Choroid plexus epithelial cell (primary cell): Measurements from ENCODE around the gene SLC23A1.
"Not testable (repeated sequence)": the region's sequence is repeated elsewhere in the genome, so short reads cannot be mapped to it uniquely, and the experiment has no call there.

Experiments
- DNase-seq: peaks from one replicate; pipeline ENCODE4 v3.0.0-alpha.2; 2010; ENCODE audit warnings: low read depth
- H3K4me3 ChIP-seq: 2 replicates; pipeline ENCODE4 v1.5.1; 2011; ENCODE audit warnings: low read depth, mild to moderate bottlenecking, control low read depth, low read length, moderate library complexity
- TF ChIP-seq, protein P1 (sequence below): conservative IDR thresholded peaks from 2 replicates; pipeline ENCODE4 v1.5.1; 2011; ENCODE audit warnings: low read depth, mild to moderate bottlenecking, control low read depth, inconsistent platforms, low read length, moderate library complexity

SLC23A1 gene

DNA sequence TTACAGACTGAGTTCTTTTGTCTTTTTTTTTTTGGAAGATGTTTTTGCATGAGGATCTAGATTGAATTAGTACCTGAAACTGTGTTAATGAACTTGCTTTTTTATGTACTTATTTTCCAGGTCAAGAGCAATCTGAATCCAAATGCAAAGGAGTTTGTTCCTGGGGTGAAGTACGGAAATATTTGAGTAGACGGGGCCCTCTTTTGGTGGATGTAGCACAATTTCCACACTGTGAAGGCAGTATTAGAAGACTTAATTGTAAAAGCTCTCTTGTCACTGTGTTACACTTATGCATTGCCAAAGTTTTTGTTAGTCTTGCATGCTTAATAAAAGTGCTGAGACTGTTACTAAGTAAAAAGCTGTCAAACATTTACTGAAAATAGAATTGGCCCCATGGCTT is 14.5 kb downstream of the SLC23A1 start:
- peak; percentile 45 for DNase-seq
- H3K4me3 ChIP-seq = no peak overlapping the region
- TF ChIP-seq, protein P1, sequence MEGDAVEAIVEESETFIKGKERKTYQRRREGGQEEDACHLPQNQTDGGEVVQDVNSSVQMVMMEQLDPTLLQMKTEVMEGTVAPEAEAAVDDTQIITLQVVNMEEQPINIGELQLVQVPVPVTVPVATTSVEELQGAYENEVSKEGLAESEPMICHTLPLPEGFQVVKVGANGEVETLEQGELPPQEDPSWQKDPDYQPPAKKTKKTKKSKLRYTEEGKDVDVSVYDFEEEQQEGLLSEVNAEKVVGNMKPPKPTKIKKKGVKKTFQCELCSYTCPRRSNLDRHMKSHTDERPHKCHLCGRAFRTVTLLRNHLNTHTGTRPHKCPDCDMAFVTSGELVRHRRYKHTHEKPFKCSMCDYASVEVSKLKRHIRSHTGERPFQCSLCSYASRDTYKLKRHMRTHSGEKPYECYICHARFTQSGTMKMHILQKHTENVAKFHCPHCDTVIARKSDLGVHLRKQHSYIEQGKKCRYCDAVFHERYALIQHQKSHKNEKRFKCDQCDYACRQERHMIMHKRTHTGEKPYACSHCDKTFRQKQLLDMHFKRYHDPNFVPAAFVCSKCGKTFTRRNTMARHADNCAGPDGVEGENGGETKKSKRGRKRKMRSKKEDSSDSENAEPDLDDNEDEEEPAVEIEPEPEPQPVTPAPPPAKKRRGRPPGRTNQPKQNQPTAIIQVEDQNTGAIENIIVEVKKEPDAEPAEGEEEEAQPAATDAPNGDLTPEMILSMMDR = peak; percentile 18

DNA sequence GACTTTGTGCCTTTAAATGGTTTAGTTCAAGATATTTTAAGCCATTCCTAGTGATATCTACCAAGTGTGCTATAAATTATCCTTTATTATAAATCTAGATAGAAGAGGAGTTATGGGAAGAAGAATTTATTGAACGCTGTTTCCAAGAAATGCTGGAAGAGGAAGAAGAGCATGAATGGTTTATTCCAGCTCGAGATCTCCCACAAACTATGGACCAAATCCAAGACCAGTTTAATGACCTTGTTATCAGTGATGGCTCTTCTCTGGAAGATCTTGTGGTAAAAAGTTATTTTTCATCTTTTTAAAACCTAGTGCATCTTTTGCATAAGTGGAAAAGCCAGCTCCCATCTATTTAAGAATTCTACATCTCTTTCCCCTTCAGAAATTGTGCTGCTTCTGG is 18.6 kb downstream of the SLC23A1 start:
- no peak overlapping the region for H3K4me3 ChIP-seq
- no peak for DNase-seq
- TF ChIP-seq, protein P1 = no peak

DNA sequence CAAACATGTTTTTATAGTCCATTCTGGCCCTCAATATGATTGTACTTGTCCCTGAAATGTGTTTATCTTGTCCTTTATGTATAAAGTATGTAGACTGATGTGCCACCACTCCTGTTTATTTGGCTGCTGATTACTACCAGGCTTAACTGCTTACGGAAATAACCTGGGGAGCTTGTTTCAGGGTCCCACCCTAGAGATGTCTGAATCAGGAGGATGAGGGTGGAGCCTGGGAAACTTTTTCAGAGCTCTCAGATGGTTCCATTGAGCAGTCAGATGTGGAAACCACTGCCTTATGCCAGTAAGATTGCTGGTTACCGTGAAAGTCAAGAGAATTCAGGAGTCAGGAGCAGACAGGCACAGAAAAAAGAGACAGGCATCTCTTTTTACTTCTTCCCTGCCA is 19.2 kb downstream of the SLC23A1 start:
- TF ChIP-seq, protein P1 = no peak
- DNase-seq = no peak
- H3K4me3 ChIP-seq = no peak overlapping the region

DNA sequence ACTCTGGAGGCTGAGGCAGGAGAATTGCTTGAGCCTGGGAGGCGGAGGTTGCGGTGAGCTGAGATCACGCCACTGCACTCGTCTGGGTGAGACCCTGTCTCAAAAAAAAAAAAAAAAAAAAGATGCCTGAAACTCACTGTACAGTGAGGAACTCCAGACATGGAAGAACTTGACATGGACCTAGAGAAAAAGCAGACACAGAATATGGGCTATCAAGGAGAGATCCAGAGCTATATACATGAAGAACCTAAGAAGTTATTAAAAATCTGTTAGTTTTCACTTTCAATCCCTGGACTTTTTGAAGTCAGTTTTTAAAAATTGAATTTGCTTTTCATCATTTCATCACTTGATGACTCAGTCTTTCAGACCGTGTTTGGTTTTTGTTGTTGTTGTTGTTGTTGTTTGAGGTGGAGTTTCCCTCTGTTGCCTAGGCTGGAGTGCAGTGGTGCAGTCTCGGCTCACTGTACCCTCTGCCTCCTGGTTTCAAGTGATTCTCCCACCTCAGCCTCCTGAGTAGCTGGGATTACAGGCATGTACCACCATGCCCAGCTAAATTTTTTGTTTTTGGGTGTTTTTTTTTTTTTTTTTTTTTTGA is 21.2 kb downstream of the SLC23A1 start:
- no peak for DNase-seq
- H3K4me3 ChIP-seq = no peak overlapping the region
- TF ChIP-seq, protein P1 = no peak

DNA sequence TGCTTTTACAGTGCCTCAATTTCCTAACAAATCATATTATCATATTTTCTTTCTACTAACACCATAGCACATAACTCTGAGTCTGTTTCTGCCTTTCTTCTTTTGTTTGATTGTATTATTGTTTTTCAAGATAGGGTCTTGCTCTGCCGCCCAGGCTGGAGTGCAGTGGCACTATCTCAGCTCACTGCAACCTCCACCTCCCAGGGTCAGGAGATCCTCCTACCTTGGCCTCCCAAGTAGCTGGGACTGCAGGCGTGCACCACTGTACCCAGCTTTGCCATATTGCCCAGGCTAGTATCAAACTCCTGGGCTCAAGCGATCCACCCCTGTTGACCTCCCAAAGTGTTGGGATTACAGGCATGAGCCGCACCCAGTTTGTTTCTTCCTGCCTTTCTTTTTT is 22.7 kb downstream of the SLC23A1 start:
- H3K4me3 ChIP-seq = no peak overlapping the region
- no peak for DNase-seq
- TF ChIP-seq, protein P1 = no peak

DNA sequence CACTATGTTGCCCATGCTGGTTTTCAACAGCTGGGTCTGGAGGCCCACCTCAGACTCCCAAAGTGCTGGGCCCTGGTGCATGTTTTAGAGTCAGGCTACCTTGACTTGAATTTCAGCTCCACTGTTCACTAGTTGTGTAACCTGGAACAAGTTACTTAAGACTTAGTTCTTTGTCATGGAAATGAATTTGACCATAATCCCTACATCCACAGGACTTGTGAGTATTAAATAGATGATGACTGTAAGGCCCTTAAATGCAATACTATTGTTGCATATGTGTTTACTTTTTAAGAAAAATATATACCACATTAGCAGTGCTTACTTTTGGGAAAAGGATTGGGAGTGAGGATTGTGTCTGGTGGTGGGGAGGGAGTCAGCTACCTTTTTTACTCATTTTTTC is 25.0 kb downstream of the SLC23A1 start:
- TF ChIP-seq, protein P1 = no peak
- no peak for DNase-seq
- H3K4me3 ChIP-seq = no peak overlapping the region

DNA sequence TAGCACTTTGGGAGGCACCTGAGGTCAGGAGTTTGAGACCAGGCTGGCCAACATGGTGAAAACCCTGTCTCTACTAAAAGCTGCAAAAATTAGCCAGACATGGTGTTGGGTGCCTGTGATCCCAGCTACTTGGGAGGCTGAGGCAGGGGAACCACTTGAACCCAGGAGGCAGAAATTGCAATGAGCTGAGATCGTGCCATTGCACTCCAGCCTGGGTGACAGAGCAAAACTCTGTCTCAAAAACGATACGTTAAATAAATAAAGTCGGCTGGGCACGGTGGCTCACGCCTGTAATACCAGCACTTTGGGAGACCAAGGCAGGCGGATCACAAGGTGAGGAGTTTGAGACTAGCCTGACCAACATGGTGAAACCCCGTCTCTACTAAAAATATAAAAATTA is 27.2 kb downstream of the SLC23A1 start:
- DNase-seq = not testable (repeated sequence)

More for the DNA sequence above, 27.2 kb downstream of the SLC23A1 start:
- H3K4me3 ChIP-seq = not testable (repeated sequence)
